Mesothelial cell of epicardium (in vitro differentiated cells): ENCODE data around the gene ATAD2B. TPM values are rescaled to one million over a fixed set of nuclear protein-coding genes. Genes with fewer than 3 reads are reported as not detected.

Experiments used
- DNase-seq, 2 experiments: peaks; one replicate each; pipeline ENCODE4 v3.0.0; 2021; ENCODE audit warnings: low spot score in 2 of 2; ENCODE audit not compliant: unreplicated experiment in 2 of 2
- H3K27ac Mint-ChIP-seq: 2 replicates; pipeline ENCODE4 v1.8.0; 2021; ENCODE audit warnings: mixed read lengths
- H3K27me3 Mint-ChIP-seq: 2 replicates; pipeline ENCODE4 v1.8.0; 2021; ENCODE audit warnings: low read depth, mixed read lengths
- H3K36me3 Mint-ChIP-seq: 2 replicates; pipeline ENCODE4 v1.8.0; 2021; ENCODE audit warnings: mixed read lengths
- H3K4me1 Mint-ChIP-seq: 2 replicates; pipeline ENCODE4 v1.8.0; 2021; ENCODE audit warnings: mixed read lengths
- H3K4me3 Mint-ChIP-seq: 2 replicates; pipeline ENCODE4 v1.8.0; 2021; ENCODE audit warnings: mild to moderate bottlenecking, moderate library complexity, mixed read lengths
- H3K9me3 Mint-ChIP-seq: 2 replicates; pipeline ENCODE4 v1.8.0; 2021; ENCODE audit warnings: mixed read lengths
- total RNA-seq: library from RNA; stranded (reverse); gene quantifications from 3 replicates; pipeline ENCODE4 v1.2.1, GENCODE V29; 2021
- TF ChIP-seq, protein P1 (sequence below): fragments of 200-600 bp; sonication (generic); IDR thresholded peaks from one replicate; pipeline ENCODE4 v1.5.0; 2021; ENCODE audit warnings: antibody characterized with exemption; ENCODE audit not compliant: unreplicated experiment

Gene ATAD2B
- total RNA-seq, 1 donor from 2014 or later, result 35.6 TPM

- H3K27me3 Mint-ChIP-seq, result no peaks in the 10 kb centered on the region
- TF ChIP-seq, protein P1, sequence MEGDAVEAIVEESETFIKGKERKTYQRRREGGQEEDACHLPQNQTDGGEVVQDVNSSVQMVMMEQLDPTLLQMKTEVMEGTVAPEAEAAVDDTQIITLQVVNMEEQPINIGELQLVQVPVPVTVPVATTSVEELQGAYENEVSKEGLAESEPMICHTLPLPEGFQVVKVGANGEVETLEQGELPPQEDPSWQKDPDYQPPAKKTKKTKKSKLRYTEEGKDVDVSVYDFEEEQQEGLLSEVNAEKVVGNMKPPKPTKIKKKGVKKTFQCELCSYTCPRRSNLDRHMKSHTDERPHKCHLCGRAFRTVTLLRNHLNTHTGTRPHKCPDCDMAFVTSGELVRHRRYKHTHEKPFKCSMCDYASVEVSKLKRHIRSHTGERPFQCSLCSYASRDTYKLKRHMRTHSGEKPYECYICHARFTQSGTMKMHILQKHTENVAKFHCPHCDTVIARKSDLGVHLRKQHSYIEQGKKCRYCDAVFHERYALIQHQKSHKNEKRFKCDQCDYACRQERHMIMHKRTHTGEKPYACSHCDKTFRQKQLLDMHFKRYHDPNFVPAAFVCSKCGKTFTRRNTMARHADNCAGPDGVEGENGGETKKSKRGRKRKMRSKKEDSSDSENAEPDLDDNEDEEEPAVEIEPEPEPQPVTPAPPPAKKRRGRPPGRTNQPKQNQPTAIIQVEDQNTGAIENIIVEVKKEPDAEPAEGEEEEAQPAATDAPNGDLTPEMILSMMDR, result no peak
These were observed 13.2 kb upstream of the ATAD2B start, which contains the start of gene UBXN2A for GRCh38 chr2:23939987-23940717. TSS of gene UBXN2A (plus strand) at chr2:23940463. CDS start at chr2:23958315, 17,852 bp downstream.

GRCh38 chr2:23934259-23934658 is 7.3 kb upstream of the ATAD2B start:
- H3K27me3 Mint-ChIP-seq, result no peaks in the 10 kb centered on the region
- no peaks in the 10 kb centered on the region for H3K9me3 Mint-ChIP-seq
- no peak overlapping the region for H3K4me3 Mint-ChIP-seq
- peaks cover 6% of the 10 kb centered on the region for H3K36me3 Mint-ChIP-seq
- DNase-seq, result no peak
- no peak overlapping the region for H3K27ac Mint-ChIP-seq
- H3K4me1 Mint-ChIP-seq, result peaks cover 7% of the 10 kb centered on the region
- TF ChIP-seq, protein P1, result no peak

More at GRCh38 chr2:23939987-23940717, 13.2 kb upstream of the ATAD2B start, which contains the start of gene UBXN2A:
- Mint-ChIP-seq H3K9me3 (no peaks in the 10 kb centered on the region), H3K36me3 (peaks cover 8% of the 10 kb centered on the region), H3K4me3 (peak within 1 kb of the TSS; percentile 93), H3K4me1 (peaks cover 27% of the 10 kb centered on the region), H3K27ac (peak within 1 kb of the TSS; percentile 98)
- DNase-seq, result peak; percentile 70 to 84

- H3K27me3 Mint-ChIP-seq, result no peaks in the 10 kb centered on the region
- peak overlapping the region; percentile 100 for H3K27ac Mint-ChIP-seq
- H3K9me3 Mint-ChIP-seq, result no peaks in the 10 kb centered on the region
- H3K4me3 Mint-ChIP-seq, result peak overlapping the region; percentile 98
- TF ChIP-seq, protein P1, result no peak
- H3K36me3 Mint-ChIP-seq, result peaks cover 7% of the 10 kb centered on the region
- DNase-seq, result peak; percentile 35 to 54
- H3K4me1 Mint-ChIP-seq, result peaks cover 42% of the 10 kb centered on the region
These were observed 603 bp downstream of the ATAD2B start for GRCh38 chr2:23926290-23926749.

- Mint-ChIP-seq H3K27ac (peak overlapping the region; percentile 100), H3K4me1 (peaks cover 45% of the 10 kb centered on the region), H3K27me3 (no peaks in the 10 kb centered on the region), H3K4me3 (peak overlapping the region; percentile 98), H3K9me3 (no peaks in the 10 kb centered on the region), H3K36me3 (peaks cover 4% of the 10 kb centered on the region)
- TF ChIP-seq, protein P1, result no peak
- DNase-seq, result no peak
These were observed 1.1 kb downstream of the ATAD2B start for GRCh38 chr2:23925702-23926289.

- H3K4me1 Mint-ChIP-seq, result peaks cover 45% of the 10 kb centered on the region
- no peaks in the 10 kb centered on the region for H3K9me3 Mint-ChIP-seq
- TF ChIP-seq, protein P1, result no peak
- no peaks in the 10 kb centered on the region for H3K27me3 Mint-ChIP-seq
- DNase-seq, result no peak
- peak overlapping the region; percentile 98 for H3K4me3 Mint-ChIP-seq
- peaks cover 1% of the 10 kb centered on the region for H3K36me3 Mint-ChIP-seq
- H3K27ac Mint-ChIP-seq, result peak overlapping the region; percentile 100
These were observed 2.1 kb downstream of the ATAD2B start for GRCh38 chr2:23924589-23925359.
